Stimulated activated CD8-positive, alpha-beta memory T cell treated with anti-CD3 and anti-CD28 coated beads, Interleukin-15, amount 100 ng/mL, for 4 hours (primary cell): ENCODE data around the gene SORCS2.

ENCODE experiments used
- DNase-seq, 2 donors: peaks; one replicate each; pipeline ENCODE4 v3.0.0-alpha.2; 2020; ENCODE audit warnings: low read depth in 2 of 2

SORCS2 gene

GRCh38 chr4:7614350-7614949 is 422.1 kb downstream of the SORCS2 start:
- DNase-seq, result no peak

DNA sequence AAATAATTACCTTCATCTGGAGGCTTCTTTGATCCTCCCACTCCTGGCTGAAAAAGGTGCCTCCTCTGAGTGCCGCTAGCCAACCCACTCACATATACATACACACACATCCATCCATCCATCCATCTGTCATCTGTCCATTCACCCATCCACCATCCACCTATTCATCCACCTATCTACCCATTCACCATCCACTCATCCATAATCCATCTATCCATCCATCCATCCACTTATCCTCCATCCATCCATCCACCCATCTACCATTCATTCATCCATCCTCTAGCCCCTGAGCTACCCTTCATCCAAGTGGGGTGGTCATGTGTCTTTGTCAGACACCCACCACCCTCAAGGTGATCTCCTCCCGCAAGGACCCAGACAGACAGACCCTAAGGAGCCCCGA is 423.9 kb downstream of the SORCS2 start:
- DNase-seq, result no peak

DNA sequence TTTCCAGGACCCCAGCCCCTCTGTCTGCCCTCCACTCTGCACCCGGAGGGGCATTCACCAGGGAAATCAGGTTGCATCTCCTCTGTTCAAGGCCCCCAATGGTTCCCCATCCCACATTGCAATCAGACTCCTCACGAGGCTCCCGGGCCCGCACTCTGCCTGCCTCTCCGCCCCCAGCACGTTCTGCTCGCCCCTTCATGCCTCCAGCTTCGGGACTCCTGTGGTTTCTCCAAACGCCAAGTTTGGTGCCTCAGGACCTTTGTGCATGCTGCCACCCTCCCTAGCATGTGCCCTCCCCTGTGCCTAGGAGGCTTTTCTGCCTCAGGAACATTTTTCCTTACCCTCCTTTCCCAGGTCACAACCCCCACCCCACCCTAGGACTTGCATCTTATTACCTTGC is 426.0 kb downstream of the SORCS2 start:
- DNase-seq, result no peak

GRCh38 chr4:7620086-7620813 is 427.9 kb downstream of the SORCS2 start:
- DNase-seq, result no peak

GRCh38 chr4:7620814-7621176 is 428.5 kb downstream of the SORCS2 start:
- DNase-seq, result no peak

GRCh38 chr4:7621252-7622035 is 429.1 kb downstream of the SORCS2 start:
- no peak for DNase-seq

GRCh38 chr4:7622371-7622770 is 430.0 kb downstream of the SORCS2 start:
- DNase-seq, result no peak

DNA sequence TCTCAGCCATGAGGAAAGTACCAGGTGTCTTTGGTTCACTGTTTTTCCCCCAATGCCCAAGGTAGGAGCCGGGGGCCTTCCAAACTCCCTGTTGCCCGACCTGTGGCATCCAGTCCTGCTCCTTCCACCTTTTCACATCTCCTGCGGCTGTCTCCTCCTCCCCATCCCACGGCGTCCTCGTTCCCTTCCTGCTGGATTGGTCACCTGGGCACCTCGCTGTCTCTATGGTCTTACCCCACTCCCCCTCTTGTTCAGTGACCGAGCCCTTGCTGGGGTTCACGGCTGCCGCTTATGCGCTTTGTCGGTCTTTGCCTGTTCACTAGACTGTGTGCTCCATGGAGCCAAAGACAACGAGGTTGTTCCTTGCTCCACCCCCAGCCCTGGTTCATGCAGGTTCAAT is 431.1 kb downstream of the SORCS2 start:
- DNase-seq, result no peak

DNA sequence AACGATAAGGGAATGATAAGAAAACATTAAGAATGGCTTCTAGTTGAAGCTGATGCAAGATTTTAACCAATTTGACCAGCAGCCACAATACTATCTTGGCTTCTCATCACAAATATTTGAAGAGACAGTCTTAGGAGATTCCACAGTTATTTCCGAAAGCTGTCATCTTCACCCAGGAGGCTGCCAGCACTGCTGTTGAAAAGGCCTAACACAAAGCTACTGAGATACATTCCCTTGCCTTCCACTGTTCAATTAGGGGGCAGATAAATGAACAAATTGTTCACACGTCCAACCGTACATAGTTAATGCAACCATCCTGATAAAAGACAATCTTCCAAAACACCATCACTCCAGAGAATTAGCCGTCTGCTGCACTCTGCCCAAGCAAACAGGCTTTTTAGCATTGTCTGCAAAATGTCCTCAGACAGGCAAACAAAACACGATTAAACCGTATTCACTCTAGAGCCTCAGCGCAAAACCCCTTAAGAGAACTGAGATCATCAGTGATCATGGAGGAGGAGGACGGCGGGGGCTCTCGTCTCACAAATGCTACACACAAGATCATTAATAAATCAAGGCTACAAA is 432.1 kb downstream of the SORCS2 start:
- no peak for DNase-seq

DNA sequence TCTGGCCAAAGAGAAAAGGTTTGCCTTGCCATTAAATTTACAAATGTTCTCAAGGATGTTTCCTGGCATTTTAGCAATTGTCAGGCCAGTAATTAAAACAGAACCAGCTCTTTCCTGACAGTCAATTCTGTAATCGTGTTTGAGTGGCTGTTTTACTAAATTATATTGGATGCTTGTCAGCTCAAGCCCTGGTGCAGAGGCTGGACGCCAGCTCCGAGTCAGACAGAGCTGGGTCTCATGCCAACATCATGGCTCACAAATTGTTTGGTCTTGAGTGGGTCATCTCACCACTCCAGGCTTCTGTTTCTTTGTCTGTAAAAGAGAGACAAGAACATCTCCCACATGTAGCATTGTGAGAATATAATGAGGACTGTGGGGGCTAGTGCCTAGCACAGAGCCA is 432.7 kb downstream of the SORCS2 start:
- no peak for DNase-seq

- no peak for DNase-seq
Measured at GRCh38 chr4:7626531-7626930, 434.2 kb downstream of the SORCS2 start.

DNA sequence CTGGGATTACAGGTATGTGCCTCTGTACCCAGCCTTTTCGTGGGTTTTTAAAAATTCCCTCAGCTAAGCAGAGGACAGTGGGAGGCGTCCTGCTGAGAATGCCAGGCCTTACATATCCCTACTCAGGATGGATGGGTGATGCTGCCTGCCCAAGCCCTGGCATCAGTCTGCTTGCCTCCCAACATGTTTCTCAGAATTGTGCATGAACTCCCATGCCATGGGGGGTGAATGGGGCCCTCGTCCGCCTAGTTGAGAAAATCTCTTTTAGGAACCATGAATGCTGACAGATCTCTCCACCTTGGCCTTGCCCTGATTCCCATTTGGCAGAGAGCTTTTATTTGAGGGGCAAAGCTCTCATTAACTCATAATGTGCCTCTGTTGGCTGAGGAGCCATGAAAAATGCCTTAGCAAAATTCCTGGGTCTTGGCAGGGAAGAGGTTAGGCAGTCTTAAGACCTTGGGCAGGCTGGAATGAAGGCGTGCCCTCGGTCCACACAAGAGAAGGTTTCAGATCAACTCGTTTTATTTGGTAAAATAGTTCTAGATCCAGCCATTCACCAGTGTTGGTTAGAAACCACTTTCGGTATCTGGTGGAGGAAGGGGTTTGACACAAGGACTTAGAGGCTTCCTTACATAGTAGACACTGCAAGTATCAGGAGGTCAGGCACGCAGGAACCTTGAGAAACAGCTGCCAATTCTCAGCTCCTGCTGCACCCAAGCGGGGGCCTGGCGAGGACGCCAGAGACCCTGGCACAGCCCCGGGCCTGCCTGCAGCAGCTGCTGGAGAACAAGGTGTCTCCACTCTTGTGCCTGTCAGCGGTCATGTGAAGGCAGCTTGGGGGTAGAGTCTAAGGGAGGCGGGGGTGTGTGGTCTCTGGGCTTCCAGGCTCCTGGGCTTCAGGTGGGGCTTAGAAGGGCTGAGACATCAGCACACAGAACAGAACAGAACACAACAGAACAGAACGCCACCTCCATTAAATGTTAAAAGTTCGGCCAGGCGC is 435.2 kb downstream of the SORCS2 start:
- DNase-seq, result no peak

DNA sequence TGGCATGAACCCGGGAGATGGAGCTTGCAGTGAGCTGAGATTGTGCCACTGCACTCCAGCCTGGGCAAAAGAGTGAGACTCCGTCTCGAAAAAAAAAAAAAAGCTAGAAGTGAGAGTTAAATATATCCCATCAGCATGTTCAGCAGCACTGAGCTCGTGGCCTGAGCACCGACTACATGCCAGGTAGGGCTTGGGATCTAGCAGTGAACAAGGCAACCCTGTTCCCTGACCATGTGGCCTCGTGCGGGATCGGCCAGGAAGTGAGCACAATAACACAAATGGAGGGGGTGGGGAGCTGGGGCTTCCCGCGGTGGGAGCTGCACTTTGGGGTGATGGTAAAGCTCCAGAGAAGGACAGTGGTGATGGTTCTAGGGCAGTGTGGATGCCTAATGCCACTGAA is 436.1 kb downstream of the SORCS2 start:
- DNase-seq, result no peak

GRCh38 chr4:7629501-7630254 is 437.3 kb downstream of the SORCS2 start:
- no peak for DNase-seq

GRCh38 chr4:7630568-7631287 is 438.4 kb downstream of the SORCS2 start:
- DNase-seq, result no peak

- DNase-seq, result no peak
Measured at GRCh38 chr4:7631288-7632014, 439.1 kb downstream of the SORCS2 start.

GRCh38 chr4:7632341-7632740 is 440.0 kb downstream of the SORCS2 start:
- DNase-seq, result no peak

DNA sequence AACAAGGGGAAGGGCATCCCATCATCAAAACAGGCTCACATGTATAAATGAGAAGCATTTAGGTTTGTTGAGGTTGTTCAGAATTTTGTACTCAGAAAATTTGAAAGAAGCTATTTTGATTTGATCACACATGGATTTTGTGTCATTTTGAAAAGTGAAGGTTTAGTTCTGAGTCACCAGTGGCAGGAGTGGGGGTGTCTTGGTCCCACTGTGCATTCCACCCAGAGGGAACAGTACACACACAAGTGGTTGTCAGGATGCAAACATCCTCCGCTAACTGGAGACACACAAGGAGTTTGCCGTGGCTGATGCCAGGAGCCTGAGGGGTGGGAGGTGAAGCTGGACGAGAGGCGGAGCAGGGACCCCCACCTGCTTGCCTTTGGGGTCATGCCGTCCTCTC is 440.6 kb downstream of the SORCS2 start:
- no peak for DNase-seq

GRCh38 chr4:7634661-7635251 is 442.4 kb downstream of the SORCS2 start:
- DNase-seq, result no peak
